Karpas-422 (cell line): ENCODE measurements around the gene PCIF1. TPM values are rescaled to one million over a fixed set of nuclear protein-coding genes. Genes with fewer than 3 reads are reported as not detected.
"Not testable (repeated sequence)": the region's sequence is repeated elsewhere in the genome, so short reads cannot be mapped to it uniquely, and the experiment has no call there.

ENCODE experiments used
- DNase-seq: peaks from one replicate; pipeline ENCODE4 v3.0.0-alpha.2; 2015
- H2AFZ ChIP-seq: fragments of 200-600 bp; sonication (generic); 2 replicates; pipeline ENCODE4 v1.6.1; 2014; ENCODE audit warnings: antibody characterized with exemption, low read length, mixed read lengths
- H3K27ac ChIP-seq: fragments of 200-600 bp; sonication (generic); 2 replicates; pipeline ENCODE4 v1.5.1; 2014; ENCODE audit warnings: mild to moderate bottlenecking, low read length, moderate library complexity
- H3K27me3 ChIP-seq: fragments of 200-600 bp; sonication (generic); 2 replicates; pipeline ENCODE4 v1.6.1; 2014; ENCODE audit warnings: low read length, mixed read lengths
- H3K36me3 ChIP-seq: fragments of 200-600 bp; sonication (generic); 2 replicates; pipeline ENCODE4 v1.6.1; 2014; ENCODE audit warnings: low read length, mixed read lengths; ENCODE audit not compliant: insufficient read depth
- H3K4me1 ChIP-seq: fragments of 200-600 bp; sonication (generic); 2 replicates; pipeline ENCODE4 v1.6.1; 2014; ENCODE audit warnings: mild to moderate bottlenecking, low read length, mixed read lengths
- H3K4me2 ChIP-seq: fragments of 200-600 bp; sonication (generic); 2 replicates; pipeline ENCODE4 v1.6.1; 2014; ENCODE audit warnings: low read length, low read depth, mild to moderate bottlenecking; ENCODE audit not compliant: poor library complexity, severe bottlenecking
- H3K4me3 ChIP-seq: fragments of 200-600 bp; sonication (generic); 2 replicates; pipeline ENCODE4 v1.5.1; 2014; ENCODE audit warnings: mild to moderate bottlenecking, antibody characterized with exemption, low read length, mixed read lengths
- H3K79me2 ChIP-seq: fragments of 200-600 bp; sonication (generic); 2 replicates; pipeline ENCODE4 v1.6.1; 2014; ENCODE audit warnings: mild to moderate bottlenecking, low read length, mixed read lengths
- H3K9ac ChIP-seq: fragments of 200-600 bp; sonication (generic); 2 replicates; pipeline ENCODE4 v1.6.0; 2014; ENCODE audit warnings: low read length
- H3K9me2 ChIP-seq: fragments of 200-600 bp; sonication (generic), shearing (Covaris generic); replicated peaks from 2 replicates; pipeline ENCODE4 v1.6.0; 2014; ENCODE audit warnings: mild to moderate bottlenecking, low read length, moderate library complexity; ENCODE audit not compliant: insufficient read depth
- H3K9me3 ChIP-seq: fragments of 300-700, 200-600 bp; sonication (generic); 2 replicates; pipeline ENCODE4 v1.6.1; 2014; ENCODE audit warnings: low read length, mixed read lengths
- H4K20me1 ChIP-seq: fragments of 200-600 bp; sonication (generic); 2 replicates; pipeline ENCODE4 v1.6.1; 2014; ENCODE audit warnings: mild to moderate bottlenecking, antibody characterized with exemption, low read length, low read depth; ENCODE audit not compliant: insufficient read depth
- total RNA-seq: library from RNA; depleted of rRNA; stranded (reverse); fragments of >200 nt; shearing (Covaris generic); gene quantifications from 2 replicates; pipeline ENCODE4 v1.2.3, GENCODE V29; 2014; ENCODE audit warnings: low replicate concordance; rRNA removed

Gene PCIF1
- total RNA-seq, 1 experiment from 2014 or later = 12.0 TPM

DNA sequence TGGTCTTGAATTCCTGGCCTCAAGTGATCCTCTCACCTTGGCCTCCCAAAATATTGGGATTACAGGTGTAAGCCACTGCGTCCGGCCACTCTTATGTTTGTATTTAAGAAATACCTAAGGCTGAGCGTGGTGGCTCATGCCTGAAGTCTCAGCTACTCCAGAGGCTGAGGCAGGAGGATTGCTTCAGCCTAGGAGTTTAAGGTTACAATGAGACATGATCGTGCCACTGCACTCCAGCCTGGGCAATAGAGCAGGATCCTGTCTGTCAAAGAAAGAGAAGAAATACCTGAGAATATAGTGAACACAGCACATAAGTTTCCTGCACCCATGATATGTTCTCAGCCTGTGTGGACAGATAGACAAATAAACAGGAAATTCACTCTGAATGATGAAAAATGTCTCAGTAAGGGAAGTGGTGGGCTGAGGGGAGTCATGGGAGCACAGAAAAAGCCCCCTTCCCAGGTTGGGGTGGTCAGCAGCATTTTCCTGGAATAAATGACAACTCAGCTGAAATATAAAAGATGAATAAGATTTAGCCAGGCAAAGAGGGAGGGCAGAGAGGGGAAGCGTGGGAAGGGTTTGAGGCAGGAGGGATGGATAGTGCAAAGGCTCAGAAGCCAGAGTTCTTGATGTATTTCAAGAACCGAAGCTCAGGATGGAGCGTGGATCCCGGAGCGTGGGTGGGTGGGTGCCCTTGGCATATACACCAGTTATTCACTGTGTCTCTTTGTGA lies 60.4 kb downstream of the PCIF1 start:
- no peak overlapping the region for H2AFZ ChIP-seq
- no peaks in the 10 kb centered on the region for H4K20me1 ChIP-seq
- no peak overlapping the region for H3K27ac ChIP-seq
- H3K36me3 ChIP-seq = no peaks in the 10 kb centered on the region
- H3K4me1 ChIP-seq = peaks cover 3% of the 10 kb centered on the region; the same call in 1 of the 2 replicates
- DNase-seq = no peak
- H3K9ac ChIP-seq = no peak overlapping the region
- H3K27me3 ChIP-seq = no peaks in the 10 kb centered on the region
- H3K79me2 ChIP-seq = no peaks in the 10 kb centered on the region
- no peaks in the 10 kb centered on the region for H3K9me3 ChIP-seq
- no peaks in the 10 kb centered on the region for H3K9me2 ChIP-seq
- no peak overlapping the region for H3K4me3 ChIP-seq
- no peak overlapping the region for H3K4me2 ChIP-seq

DNA sequence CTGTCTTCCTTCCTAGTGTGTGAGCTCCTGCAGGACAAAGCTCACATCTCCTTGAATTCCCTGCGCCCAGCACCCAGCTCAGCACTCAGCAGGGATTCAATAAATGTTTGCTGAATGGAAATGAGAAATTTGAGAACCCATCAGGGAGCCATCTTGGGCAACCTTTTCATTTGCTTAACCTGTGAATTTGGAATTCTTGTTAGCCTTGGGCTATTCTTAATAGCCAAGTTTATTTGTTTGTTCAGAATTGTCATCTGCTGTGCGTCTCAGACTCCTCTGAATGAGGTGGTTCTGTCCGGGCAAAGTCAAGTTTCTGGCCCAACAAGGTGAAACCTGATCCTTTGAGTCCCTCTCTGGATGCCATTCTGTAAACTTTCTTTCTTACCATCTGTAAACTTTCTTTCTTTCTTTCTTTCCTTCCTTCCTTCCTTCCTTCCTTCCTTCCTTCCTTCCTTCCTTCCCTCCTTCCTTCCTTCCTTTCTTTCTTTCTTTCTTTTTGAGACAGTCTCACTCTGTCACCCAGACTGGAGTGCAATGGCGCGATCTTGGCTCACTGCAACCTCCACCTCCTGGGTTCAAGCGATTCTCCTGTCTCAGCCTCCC lies 61.1 kb downstream of the PCIF1 start:
- H3K9ac ChIP-seq, H3K27me3 ChIP-seq, H3K4me2 ChIP-seq, H2AFZ ChIP-seq, H3K9me3 ChIP-seq, H4K20me1 ChIP-seq, H3K27ac ChIP-seq, H3K79me2 ChIP-seq, H3K36me3 ChIP-seq, DNase-seq, H3K4me1 ChIP-seq, H3K9me2 ChIP-seq, H3K4me3 ChIP-seq: not testable (repeated sequence)

DNA sequence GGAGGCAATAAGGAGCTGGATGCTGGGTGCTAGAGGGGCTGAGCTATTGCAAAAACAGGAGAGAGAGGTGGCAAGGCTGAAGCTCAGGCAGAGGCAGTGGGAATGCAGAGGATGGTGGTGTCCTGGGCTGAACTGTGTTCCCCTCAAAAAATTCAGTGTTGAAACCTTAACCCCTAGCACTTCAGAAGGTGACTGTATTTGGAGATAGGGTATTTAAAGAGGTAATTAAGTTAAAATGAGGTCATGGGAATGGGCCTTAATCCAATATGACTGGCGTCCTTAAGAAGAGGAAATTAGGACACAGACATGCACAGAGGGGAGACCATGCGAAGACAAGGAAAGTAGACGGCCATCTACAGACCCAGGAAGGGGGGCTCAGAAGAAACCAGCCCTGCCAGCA lies 62.7 kb downstream of the PCIF1 start:
- Histone ChIP-seq H3K36me3 (no peaks in the 10 kb centered on the region), H3K79me2 (no peaks in the 10 kb centered on the region), H3K9ac (no peak overlapping the region), H3K27ac (no peak overlapping the region), H2AFZ (no peak overlapping the region), H3K27me3 (no peaks in the 10 kb centered on the region), H3K4me2 (no peak overlapping the region), H3K9me2 (no peaks in the 10 kb centered on the region), H3K4me1 (no peaks in the 10 kb centered on the region), H3K9me3 (no peaks in the 10 kb centered on the region), H4K20me1 (no peaks in the 10 kb centered on the region), H3K4me3 (no peak overlapping the region)
- DNase-seq = no peak

Other genes starting within 250 kb of the PCIF1 start
- not detected in 2 replicates for gene WFDC13, start 232.6 kb upstream of the PCIF1 start, total RNA-seq
- gene WFDC10B, start 229.7 kb upstream of the PCIF1 start, total RNA-seq = not detected in 2 replicates
- not detected in 2 replicates for gene SPINT4, start 212.3 kb upstream of the PCIF1 start, total RNA-seq
- not detected in 2 replicates for gene WFDC3, start 142.8 kb upstream of the PCIF1 start, total RNA-seq
- gene DNTTIP1, start 142.7 kb upstream of the PCIF1 start, total RNA-seq = 14.2 and 36.0 TPM in 2 replicates
- 124 and 141 TPM in 2 replicates for gene UBE2C, start 122.0 kb upstream of the PCIF1 start, total RNA-seq
- gene TNNC2, start 107.4 kb upstream of the PCIF1 start, total RNA-seq = not detected in 2 replicates
- gene SNX21, start 100.9 kb upstream of the PCIF1 start, total RNA-seq = not detected in 2 replicates
- gene ACOT8, start 77.3 kb upstream of the PCIF1 start, total RNA-seq = 93.7 and 96.4 TPM in 2 replicates
- gene ZSWIM3, start 77.1 kb upstream of the PCIF1 start, total RNA-seq = 8.9 and 9.9 TPM in 2 replicates
- gene ZSWIM1, start 53.5 kb upstream of the PCIF1 start, total RNA-seq = 10.8 and 19.0 TPM in 2 replicates
- gene SPATA25, start 47.1 kb upstream of the PCIF1 start, total RNA-seq = 4.7 TPM in 1 of 2 replicates, not detected in the other
- 3.1 and 4.3 TPM in 2 replicates for gene NEURL2, start 43.5 kb upstream of the PCIF1 start, total RNA-seq
- gene CTSA, start 43.3 kb upstream of the PCIF1 start, total RNA-seq = 39.5 and 52.9 TPM in 2 replicates
- gene PLTP, start 22.5 kb upstream of the PCIF1 start, total RNA-seq = 19.8 and 29.0 TPM in 2 replicates
- 13.2 and 20.3 TPM in 2 replicates for gene ZNF335, start 37.5 kb downstream of the PCIF1 start, total RNA-seq
- gene MMP9, start 74.2 kb downstream of the PCIF1 start, total RNA-seq = not detected in 2 replicates
- not detected in 2 replicates for gene SLC12A5, start 94.5 kb downstream of the PCIF1 start, total RNA-seq
- 20.4 and 32.8 TPM in 2 replicates for gene NCOA5, start 155.3 kb downstream of the PCIF1 start, total RNA-seq
- 6.3 and 12.1 TPM in 2 replicates for gene CD40, start 183.6 kb downstream of the PCIF1 start, total RNA-seq